Psoas muscle (tissue), 8 donors: ENCODE results near the gene TPSAB1. TPM values are rescaled to one million over a fixed set of nuclear protein-coding genes. Genes with fewer than 3 reads are reported as not detected.

Experiments
- ATAC-seq, 4 donors: fragments of 200-7000 bp; cut with Tn5 transposase; one replicate each; pipeline ENCODE4 v1.9.1; 2020; ENCODE audit warnings: moderate library complexity in 3 of 4, mild to moderate bottlenecking in 2 of 4
- DNase-seq, 2 donors: peaks; one replicate each; pipeline ENCODE4 v3.0.0-alpha.2; 2020
- H3K27ac ChIP-seq: fragments of 200-600 bp; one replicate; pipeline ENCODE4 v1.8.0; 2022
- H3K27me3 ChIP-seq, 3 donors: fragments of 200-600 bp in 1 of 3; one replicate each; pipeline versions ENCODE4 v1.6.1 to v1.8.0; 2013 to 2022; ENCODE audit warnings: low read length in 2 of 3, mild to moderate bottlenecking in 2 of 3, moderate library complexity in 1 of 3; ENCODE audit not compliant: insufficient read depth in 3 of 3
- H3K36me3 ChIP-seq, 2 donors: fragments of 200-600 bp in 1 of 2; one replicate each; pipeline versions ENCODE4 v1.6.1 to v1.8.0; 2013 to 2022; ENCODE audit warnings: low read depth in 1 of 2, mild to moderate bottlenecking in 1 of 2, moderate library complexity in 1 of 2; ENCODE audit not compliant: insufficient read depth in 1 of 2
- H3K4me1 ChIP-seq: fragments of 200-600 bp; one replicate; pipeline ENCODE4 v1.8.0; 2022
- H3K4me3 ChIP-seq: fragments of 200-600 bp; one replicate; pipeline ENCODE4 v1.8.0; 2022; ENCODE audit warnings: mild to moderate bottlenecking
- H3K9me3 ChIP-seq: fragments of 200-600 bp; one replicate; pipeline ENCODE4 v1.8.0; 2022
- CTCF ChIP-seq: fragments of 200-600 bp; IDR thresholded peaks from one replicate; pipeline ENCODE4 v1.8.0; 2022; ENCODE audit warnings: antibody characterized with exemption
- WGBS, 3 donors: extraction: QIAGEN DNeasy Blood & Tissue Kit; methylation state at CpG; one replicate each; pipeline versions ENCODE4 v1.1.6 to v1.1.7; 2013; 5-methylcytosine and 5-hydroxymethylcytosine counted together
- intact Hi-C, 2 donors: fragments of 100-400 bp; cut with DNase I; formaldehyde crosslinking; loops; one replicate each; pipeline versions ENCODE4 v1.11.0 to v1.14.2; 2022
- polyA plus RNA-seq, 3 donors: library from polyadenylated mRNA; stranded (reverse); fragments of 200-250 nt; gene quantifications; one replicate each; pipeline ENCODE4 v1.2.3, GENCODE V29; 2013
- total RNA-seq, 4 donors: library from RNA; stranded (reverse); fragmentation: NEBNext Ultra II Directional in 2 of 4; extraction: Animal tissue kit (Norgen Biotek cat#: 25700) in 2 of 4; gene quantifications; one replicate each; pipeline versions ENCODE4 v1.2.1 to v1.2.4, GENCODE V29; 2021 to 2023
- donor health status: healthy with polysubstance abuse.
- donor health status: DM: no; HTN: no; CAD: no; lungs with moderate emphysema.
- donor health status: Bipolar disorder and iron deficiency.
- donor health status: healthy.
- donor health status: DM: yes; HTN: yes; CAD: no.
- donor health status: DM: no; HTN: no; CAD: no.
- donor health status: DM: no; HTN: no; CAD: no.
- donor health status: DM: yes; HTN: yes; CAD: no.

TPSAB1 gene
- total and polyA plus RNA-seq, 7 donors: 1.3 to 8.9 (median 4.0) TPM

- no peak for TF ChIP-seq CTCF
- ATAC-seq (peak in 1 of 4 donors; percentile 35), DNase-seq (no peak)
- WGBS, 3 donors: 6 to 13% (median 9%) methylated on average over 18 to 22 of the region's 22 CpGs
- no peaks in the 10 kb centered on the region for H3K36me3 ChIP-seq
- H3K27me3 ChIP-seq: peaks cover 0 to 75% (median 32%) of the 10 kb centered on the region in 3 donors
- no peaks in the 10 kb centered on the region for H3K4me1 ChIP-seq
- no peak overlapping the region for H3K4me3 ChIP-seq
- no peak overlapping the region for H3K27ac ChIP-seq
- intact Hi-C loops: no loop called here
- no peaks in the 10 kb centered on the region for H3K9me3 ChIP-seq
These were observed 49.6 kb downstream of the TPSAB1 start for GRCh38 chr16:1290063-1290501.

- H3K27ac ChIP-seq: no peak overlapping the region
- H3K36me3 ChIP-seq: no peaks in the 10 kb centered on the region
- DNase-seq (no peak), ATAC-seq (peak in 1 of 4 donors; percentile 8)
- no peaks in the 10 kb centered on the region for H3K9me3 ChIP-seq
- no peak for TF ChIP-seq CTCF
- H3K4me3 ChIP-seq: no peak overlapping the region
- intact Hi-C loops: no loop called here
- WGBS, 3 donors: 40 to 46% (median 41%) methylated on average over 28 to 29 of the region's 29 CpGs
- H3K4me1 ChIP-seq: no peaks in the 10 kb centered on the region
- H3K27me3 ChIP-seq: peaks cover 0 to 68% (median 32%) of the 10 kb centered on the region in 3 donors
These were observed 50.5 kb downstream of the TPSAB1 start for GRCh38 chr16:1290860-1291575.

- TF ChIP-seq CTCF: no peak
- Histone ChIP-seq H3K4me3 (no peak overlapping the region), H3K27me3 (peaks cover 0 to 64% (median 32%) of the 10 kb centered on the region in 3 donors), H3K36me3 (no peaks in the 10 kb centered on the region), H3K4me1 (peaks cover 2% of the 10 kb centered on the region), H3K27ac (no peak overlapping the region), H3K9me3 (no peaks in the 10 kb centered on the region)
- WGBS, 3 donors: 23 to 28% (median 25%) methylated on average over 17 of the region's 17 CpGs
- DNase-seq (no peak), ATAC-seq (peak; percentile 43 to 81 (median 50))
- intact Hi-C loops: no loop called here
These were observed 51.1 kb downstream of the TPSAB1 start for GRCh38 chr16:1291576-1291974.

Other genes starting within 250 kb of the TPSAB1 start
- gene SSTR5, start 168.0 kb upstream of the TPSAB1 start, total RNA-seq: under 1 TPM in 1 of 4 donors, not detected in 3; 0.32 TPM
- gene SSTR5, start 168.0 kb upstream of the TPSAB1 start, polyA plus RNA-seq: under 1 TPM; 0.03 to 0.13 (median 0.04) TPM
- not detected for gene C1QTNF8, start 144.5 kb upstream of the TPSAB1 start, total RNA-seq
- not detected for gene C1QTNF8, start 144.5 kb upstream of the TPSAB1 start, polyA plus RNA-seq
- 1 to 10 TPM; 2.0 to 5.9 (median 3.0) TPM for gene CACNA1H, start 87.6 kb upstream of the TPSAB1 start, total RNA-seq
- gene CACNA1H, start 87.6 kb upstream of the TPSAB1 start, polyA plus RNA-seq: 1 to 10 TPM; 1.8 to 2.3 (median 2.0) TPM
- not detected for gene TPSG1, start 15.4 kb upstream of the TPSAB1 start, total RNA-seq
- gene TPSG1, start 15.4 kb upstream of the TPSAB1 start, polyA plus RNA-seq: under 1 TPM in 1 of 3 donors, not detected in 2; 0.08 TPM
- gene TPSB2, start 10.5 kb upstream of the TPSAB1 start, total RNA-seq: 10 to 100 TPM in 1 of 4 donors, 1 to 10 TPM in 3; 3.2 to 14.2 (median 4.6) TPM
- gene TPSB2, start 10.5 kb upstream of the TPSAB1 start, polyA plus RNA-seq: 1 to 10 TPM; 1.9 to 6.1 (median 2.7) TPM
- gene TPSD1, start 15.4 kb downstream of the TPSAB1 start, total RNA-seq: under 1 TPM in 1 of 4 donors, not detected in 3; 0.90 TPM
- gene TPSD1, start 15.4 kb downstream of the TPSAB1 start, polyA plus RNA-seq: under 1 TPM; 0.09 to 0.27 (median 0.10) TPM
- 10 to 100 TPM; 46.2 to 71.7 (median 56.0) TPM for gene UBE2I, start 68.9 kb downstream of the TPSAB1 start, total RNA-seq
- gene UBE2I, start 68.9 kb downstream of the TPSAB1 start, polyA plus RNA-seq: 100 to 1,000 TPM in 1 of 3 donors, 10 to 100 TPM in 2; 49.8 to 101 (median 55.6) TPM
- 1 to 10 TPM in 3 of 4 donors, under 1 TPM in 1; 0.38 to 3.5 (median 1.9) TPM for gene BAIAP3, start 92.9 kb downstream of the TPSAB1 start, total RNA-seq
- 1 to 10 TPM in 1 of 3 donors, under 1 TPM in 2; 0.62 to 1.1 (median 0.79) TPM for gene BAIAP3, start 92.9 kb downstream of the TPSAB1 start, polyA plus RNA-seq
- gene TSR3, start 111.2 kb downstream of the TPSAB1 start, total RNA-seq: 10 to 100 TPM; 40.0 to 55.3 (median 43.2) TPM
- gene TSR3, start 111.2 kb downstream of the TPSAB1 start, polyA plus RNA-seq: 100 to 1,000 TPM in 2 of 3 donors, 10 to 100 TPM in 1; 55.1 to 109 (median 107) TPM
- 10 to 100 TPM; 27.9 to 36.6 (median 32.5) TPM for gene GNPTG, start 111.2 kb downstream of the TPSAB1 start, total RNA-seq
- gene GNPTG, start 111.2 kb downstream of the TPSAB1 start, polyA plus RNA-seq: 10 to 100 TPM; 29.5 to 31.2 (median 30.7) TPM
- gene UNKL, start 174.0 kb downstream of the TPSAB1 start, total RNA-seq: 10 to 100 TPM; 21.9 to 41.0 (median 34.2) TPM
- gene UNKL, start 174.0 kb downstream of the TPSAB1 start, polyA plus RNA-seq: 10 to 100 TPM; 17.3 to 58.7 (median 19.2) TPM
- 10 to 100 TPM; 11.7 to 22.8 (median 19.4) TPM for gene UQCC4, start 180.0 kb downstream of the TPSAB1 start, total RNA-seq
- 10 to 100 TPM; 27.1 to 66.5 (median 63.7) TPM for gene UQCC4, start 180.0 kb downstream of the TPSAB1 start, polyA plus RNA-seq
- not detected for gene PERCC1, start 190.4 kb downstream of the TPSAB1 start, total RNA-seq
- gene PERCC1, start 190.4 kb downstream of the TPSAB1 start, polyA plus RNA-seq: under 1 TPM in 1 of 3 donors, not detected in 2; 0.08 TPM
- gene CCDC154, start 203.9 kb downstream of the TPSAB1 start, total RNA-seq: 1 to 10 TPM in 1 of 4 donors, under 1 TPM in 3; 0.27 to 1.5 (median 0.55) TPM
- under 1 TPM in 2 of 3 donors, not detected in 1; 0.21 to 0.38 TPM for gene CCDC154, start 203.9 kb downstream of the TPSAB1 start, polyA plus RNA-seq
- gene CLCN7, start 234.3 kb downstream of the TPSAB1 start, total RNA-seq: 10 to 100 TPM; 41.2 to 65.4 (median 46.2) TPM
- 10 to 100 TPM; 27.0 to 33.6 (median 29.7) TPM for gene CLCN7, start 234.3 kb downstream of the TPSAB1 start, polyA plus RNA-seq
- gene PTX4, start 248.2 kb downstream of the TPSAB1 start, total RNA-seq: under 1 TPM in 1 of 4 donors, not detected in 3; 0.26 TPM
- under 1 TPM in 2 of 3 donors, not detected in 1; 0.04 to 0.23 TPM for gene PTX4, start 248.2 kb downstream of the TPSAB1 start, polyA plus RNA-seq